GM12892 (cell line): ENCODE data around the gene CRYGC.
"Not testable (repeated sequence)": the region's sequence is repeated elsewhere in the genome, so short reads cannot be mapped to it uniquely, and the experiment has no call there.

Experiments used
- DNase-seq: peaks from one replicate; pipeline ENCODE4 v3.0.0; 2011; ENCODE audit not compliant: insufficient read length
- FAIRE-seq: peaks from 2 replicates; lab custom pipeline; 2011; peaks lifted over from hg19 to GRCh38; lab: Jason Lieb, UNC
- POLR2A ChIP-seq: IDR thresholded peaks from 2 replicates; pipeline ENCODE4 v1.6.1; 2011; ENCODE audit warnings: low read depth, low read length, control low read depth
- POLR2AphosphoS5 ChIP-seq: IDR thresholded peaks from 2 replicates; pipeline ENCODE4 v1.6.1; 2011; ENCODE audit warnings: low read depth, low read length, control low read depth
- TAF1 ChIP-seq: IDR thresholded peaks from 2 replicates; pipeline ENCODE4 v1.6.1; 2011; ENCODE audit warnings: low read depth, mild to moderate bottlenecking, control low read depth, low read length, borderline replicate concordance

CRYGC gene

DNA sequence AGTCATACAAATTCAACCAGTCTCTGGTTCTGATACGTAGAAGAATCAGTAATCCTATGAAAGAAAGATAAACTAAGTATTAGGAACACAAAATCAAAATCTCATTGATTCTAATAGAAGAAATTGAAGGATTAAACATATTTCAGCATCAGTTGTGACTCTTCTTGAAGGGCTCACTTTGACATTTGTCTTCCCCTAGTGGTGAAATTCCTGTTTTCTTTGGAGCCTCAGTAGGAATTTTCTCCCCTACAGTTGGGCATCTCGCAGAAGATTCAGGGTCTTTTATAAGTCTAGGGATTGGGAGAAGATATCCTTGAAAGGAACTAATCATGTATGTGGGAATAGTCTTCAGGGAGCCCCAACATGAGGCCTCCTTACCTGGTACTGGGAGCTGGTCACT, 19.2 kb upstream of the CRYGC start:
- FAIRE-seq (no peak), DNase-seq (no peak)
- TF ChIP-seq TAF1 (no peak), POLR2A (no peak), POLR2AphosphoS5 (no peak)

DNA sequence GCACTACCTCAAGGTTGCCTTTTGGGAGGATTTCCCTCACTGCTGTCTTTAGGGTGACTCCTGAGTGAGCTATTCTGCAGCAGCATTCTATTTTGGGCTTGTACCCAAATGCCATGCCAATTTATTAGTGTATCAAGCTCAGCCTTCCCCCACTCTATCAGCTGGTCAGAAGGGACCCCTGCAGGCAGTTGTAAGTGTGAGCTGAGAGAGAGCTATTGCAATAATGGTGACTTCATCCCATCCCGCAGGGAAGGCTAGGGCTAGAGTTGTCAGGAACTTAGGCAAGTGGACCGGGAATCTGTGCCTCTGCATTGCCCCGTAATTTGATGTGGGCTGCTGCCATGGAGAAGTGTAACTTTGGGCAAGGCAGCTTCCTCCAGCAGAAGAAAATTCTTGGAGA, 18.1 kb upstream of the CRYGC start:
- DNase-seq, result no peak
- TF ChIP-seq TAF1 (no peak), POLR2AphosphoS5 (no peak), POLR2A (no peak)
- FAIRE-seq, result no peak

DNA sequence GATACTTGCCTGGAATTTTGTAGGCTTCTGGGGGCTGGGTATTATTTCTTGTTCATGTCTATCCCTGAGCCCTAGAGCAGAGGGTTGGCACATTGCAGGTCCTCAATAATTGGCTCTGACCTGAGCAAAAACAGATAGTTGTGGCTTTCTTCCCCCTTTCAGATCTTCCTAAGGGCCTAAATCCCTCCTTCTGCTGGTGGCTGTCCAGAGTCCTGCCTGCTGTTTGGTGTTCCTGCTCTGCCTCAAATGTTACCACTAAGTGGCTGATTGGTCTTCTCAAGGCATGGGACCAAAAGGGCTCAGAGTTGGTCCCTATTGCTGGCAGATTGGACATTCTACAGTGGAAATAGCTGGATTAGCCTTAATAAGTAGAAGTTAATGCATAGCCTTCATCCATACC, 17.4 kb upstream of the CRYGC start:
- no peak for DNase-seq
- TF ChIP-seq POLR2A, result no peak
- no peak for TF ChIP-seq POLR2AphosphoS5
- FAIRE-seq, result no peak

DNA sequence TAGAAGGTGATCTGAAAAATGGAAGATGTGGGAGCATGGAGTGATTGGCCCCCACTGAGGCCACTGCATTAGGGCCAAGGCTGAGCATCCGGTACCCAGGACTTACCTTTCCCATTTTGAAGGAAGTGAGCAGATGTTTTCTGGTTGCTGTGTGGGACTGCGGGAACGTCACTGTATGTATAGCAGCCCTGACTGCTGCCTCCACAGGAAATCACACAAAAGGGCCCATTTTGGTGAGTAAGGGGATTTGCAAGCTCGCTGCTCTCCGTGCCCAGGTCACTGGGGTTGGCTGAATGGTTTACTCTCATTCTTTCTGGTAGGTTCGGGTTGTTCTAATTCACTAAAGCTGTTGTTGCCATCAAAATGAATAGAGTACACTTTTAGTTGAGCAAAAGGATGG, 16.4 kb upstream of the CRYGC start, which contains the start of gene CRYGB:
CRYGB (minus strand) TSS at position 153 of the 400 bp plus-strand sequence; CDS start at position 115, 38 bp downstream.
- DNase-seq, result no peak

DNA sequence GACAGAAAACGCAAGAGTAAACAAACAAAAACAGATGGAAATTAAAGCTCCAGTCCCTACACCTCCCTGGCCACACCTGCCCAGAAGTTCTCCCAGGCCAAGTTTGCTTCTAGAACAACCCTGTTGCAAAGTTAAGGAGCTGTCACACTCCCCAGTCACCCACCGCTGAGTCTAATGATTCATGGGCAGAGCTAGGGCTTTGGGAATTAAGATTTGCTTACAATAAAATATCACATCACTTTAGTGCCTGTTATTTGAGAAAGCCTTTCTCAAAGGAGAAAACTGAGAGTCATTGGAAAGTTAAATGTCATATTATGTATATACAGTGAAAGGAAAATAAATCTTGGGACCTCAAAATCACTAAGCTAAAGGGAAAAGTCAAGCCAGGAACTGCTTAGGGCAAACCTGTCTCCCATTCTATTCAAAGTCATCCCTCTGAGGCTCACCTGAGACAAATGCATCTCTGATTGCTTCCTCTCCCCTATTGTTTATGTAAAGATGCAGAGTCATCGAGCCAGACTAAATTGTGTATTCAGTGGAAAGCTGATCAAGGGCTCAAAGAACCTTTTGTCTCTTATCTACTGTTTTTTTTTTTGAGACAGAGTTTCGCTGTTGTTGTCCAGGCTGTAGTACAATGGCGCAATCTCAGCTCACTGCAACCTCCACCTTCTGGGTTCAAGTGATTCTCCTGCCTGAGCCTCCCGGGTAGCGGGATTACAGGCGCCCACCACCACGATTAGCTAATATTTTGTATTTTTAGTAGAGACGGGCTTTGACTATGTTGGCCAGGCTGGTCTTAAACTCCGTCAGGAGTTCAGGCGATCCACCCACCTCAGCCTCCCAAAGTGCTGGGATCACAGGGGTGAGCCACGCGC, 13.5 kb upstream of the CRYGC start:
- FAIRE-seq, result no peak
- TF ChIP-seq POLR2AphosphoS5, result no peak
- TF ChIP-seq POLR2A, result no peak
- TF ChIP-seq TAF1, result no peak
- no peak for DNase-seq

More for the DNA sequence above, 16.4 kb upstream of the CRYGC start, which contains the start of gene CRYGB:
- no peak for FAIRE-seq
- TF ChIP-seq POLR2A (no peak), TAF1 (no peak), POLR2AphosphoS5 (no peak)

DNA sequence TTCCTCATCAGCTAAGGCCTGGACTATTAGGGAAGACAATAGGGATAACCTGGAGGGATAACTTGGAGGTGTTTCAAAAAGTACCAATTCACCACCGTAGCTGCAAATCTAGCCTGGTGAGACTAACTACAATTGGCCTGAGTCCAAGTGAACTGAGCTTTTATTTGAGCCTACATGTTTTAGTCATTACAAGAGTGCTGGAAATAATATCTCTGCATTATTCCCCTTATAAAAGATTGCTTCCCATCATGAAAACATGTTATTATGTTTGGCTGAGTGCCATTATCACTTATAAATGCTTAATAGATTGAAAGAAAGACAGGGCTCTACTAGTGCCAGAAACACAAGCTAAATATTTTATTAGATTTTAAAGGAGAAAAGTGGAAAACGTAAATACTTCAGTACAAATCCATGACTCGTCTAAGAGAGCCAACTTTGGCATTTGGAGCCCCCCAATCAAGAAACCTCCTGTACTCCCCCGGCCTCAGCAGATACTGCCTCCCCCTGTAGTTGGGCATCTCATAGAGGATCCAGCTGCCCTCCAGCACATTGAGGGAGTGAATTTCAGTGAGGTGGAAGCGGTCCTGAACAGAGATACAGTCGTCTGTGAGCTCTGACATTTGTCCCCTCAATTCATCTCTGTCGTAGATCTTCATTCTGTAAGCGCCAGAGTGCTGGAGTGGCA, 12.8 kb upstream of the CRYGC start:
- FAIRE-seq (no peak), DNase-seq (no peak)
- TF ChIP-seq POLR2AphosphoS5 (no peak), POLR2A (no peak), TAF1 (no peak)

DNA sequence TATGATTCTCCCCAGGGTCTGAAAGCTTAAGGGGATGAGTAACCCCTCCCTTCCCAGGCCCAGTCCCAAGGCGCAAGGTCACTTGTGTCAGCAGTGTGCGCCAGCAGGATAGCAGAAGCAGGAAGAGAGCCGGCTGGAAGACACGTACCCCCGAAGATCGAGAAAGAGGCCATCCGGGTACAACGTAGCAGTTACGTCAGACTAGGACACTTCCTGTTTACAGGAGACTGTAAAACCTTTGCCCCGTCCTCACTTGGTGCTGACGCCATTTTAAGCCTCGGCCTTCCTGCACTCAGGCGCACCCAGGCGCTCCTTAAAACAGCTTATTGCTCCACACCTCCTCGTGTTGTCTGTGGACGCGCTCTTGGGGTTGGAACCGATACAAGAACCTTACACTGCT, 9.8 kb upstream of the CRYGC start:
- FAIRE-seq (no peak), DNase-seq (no peak)
- TF ChIP-seq POLR2A (no peak), POLR2AphosphoS5 (no peak), TAF1 (no peak)

DNA sequence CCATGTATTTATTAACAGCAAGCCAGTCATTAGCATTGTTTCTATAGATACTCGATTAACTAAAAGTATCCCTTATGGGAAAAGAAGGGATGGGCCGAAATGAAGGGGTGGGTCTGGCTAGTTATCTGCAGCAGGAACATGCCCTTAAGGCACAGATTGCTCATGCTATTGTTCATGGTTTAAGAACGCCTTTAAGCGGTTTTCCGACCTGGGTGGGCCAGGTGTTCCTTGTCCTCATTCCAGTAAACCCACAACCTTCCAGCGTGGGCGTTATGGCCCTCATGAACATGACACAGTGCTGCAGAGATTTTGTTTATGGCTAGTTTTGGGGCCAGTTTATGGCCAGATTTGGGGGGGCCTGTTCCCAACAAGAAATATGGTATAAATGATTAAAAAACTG, 8.7 kb upstream of the CRYGC start:
- FAIRE-seq, DNase-seq: not testable (repeated sequence)

DNA sequence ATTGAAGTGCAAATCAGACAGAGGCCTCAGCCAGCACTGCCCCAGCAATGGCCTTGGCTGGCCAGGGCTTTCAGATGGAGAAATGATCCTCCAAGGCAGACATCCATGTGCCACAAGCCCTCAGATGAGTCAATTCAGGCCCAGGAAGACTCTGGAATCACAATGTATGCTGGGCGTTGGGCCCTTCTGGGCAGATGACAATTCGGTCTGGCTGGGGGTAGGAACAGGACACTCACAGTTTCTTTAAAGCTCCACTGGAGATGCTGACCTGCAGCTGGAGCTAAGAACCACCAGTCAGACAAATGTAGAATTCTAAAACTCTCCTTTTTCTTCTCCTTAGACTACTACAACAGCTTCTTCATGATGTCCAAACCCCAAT, 7.1 kb upstream of the CRYGC start:
- no peak for DNase-seq
- FAIRE-seq, result no peak
- no peak for TF ChIP-seq TAF1
- TF ChIP-seq POLR2AphosphoS5, result no peak
- TF ChIP-seq POLR2A, result no peak

DNA sequence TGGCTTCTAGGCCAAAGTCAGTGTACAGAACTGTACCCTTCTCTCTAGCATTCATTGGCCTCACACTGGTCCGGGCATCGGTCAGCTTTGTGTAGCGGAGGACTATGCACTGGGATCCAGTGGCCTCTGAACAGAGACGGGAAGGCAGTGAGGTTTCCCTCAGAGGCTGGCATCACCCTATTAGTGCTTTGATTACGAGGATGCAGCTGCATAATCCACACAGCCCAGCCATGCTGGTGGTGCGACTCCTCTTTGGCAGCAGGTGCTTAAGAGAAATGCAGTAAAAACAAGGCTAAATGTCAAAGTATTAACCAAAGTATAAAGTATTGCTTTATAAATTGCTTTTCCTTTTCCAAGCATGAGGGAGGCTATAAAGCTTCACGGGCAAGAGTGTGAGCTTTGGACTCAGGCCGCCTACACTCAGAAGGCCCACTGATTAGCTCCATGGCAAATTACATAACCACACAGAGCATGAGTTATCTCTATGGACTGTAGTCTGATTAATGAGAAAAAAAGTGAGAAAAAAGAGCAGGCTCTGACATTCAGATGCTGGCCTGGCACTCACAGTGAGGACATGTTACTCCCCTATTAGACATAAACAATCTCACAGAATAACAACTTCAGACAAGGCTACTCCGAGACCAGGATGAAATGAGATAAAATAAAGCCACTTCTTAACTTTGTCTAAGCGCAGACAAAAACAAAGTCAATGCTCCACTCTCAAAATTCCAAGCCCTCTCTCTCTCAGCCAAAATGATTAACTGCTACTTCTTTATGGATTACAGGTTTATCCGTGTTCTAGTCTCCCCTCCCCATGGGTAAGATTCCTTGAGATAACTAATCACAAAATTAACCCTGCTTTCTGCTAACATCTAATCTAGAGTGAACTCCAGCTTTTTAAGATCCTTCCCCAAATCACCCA, 6.4 kb upstream of the CRYGC start:
- no peak for FAIRE-seq
- DNase-seq, result no peak
- TF ChIP-seq POLR2A, result no peak
- TF ChIP-seq POLR2AphosphoS5, result no peak
- TF ChIP-seq TAF1, result no peak

DNA sequence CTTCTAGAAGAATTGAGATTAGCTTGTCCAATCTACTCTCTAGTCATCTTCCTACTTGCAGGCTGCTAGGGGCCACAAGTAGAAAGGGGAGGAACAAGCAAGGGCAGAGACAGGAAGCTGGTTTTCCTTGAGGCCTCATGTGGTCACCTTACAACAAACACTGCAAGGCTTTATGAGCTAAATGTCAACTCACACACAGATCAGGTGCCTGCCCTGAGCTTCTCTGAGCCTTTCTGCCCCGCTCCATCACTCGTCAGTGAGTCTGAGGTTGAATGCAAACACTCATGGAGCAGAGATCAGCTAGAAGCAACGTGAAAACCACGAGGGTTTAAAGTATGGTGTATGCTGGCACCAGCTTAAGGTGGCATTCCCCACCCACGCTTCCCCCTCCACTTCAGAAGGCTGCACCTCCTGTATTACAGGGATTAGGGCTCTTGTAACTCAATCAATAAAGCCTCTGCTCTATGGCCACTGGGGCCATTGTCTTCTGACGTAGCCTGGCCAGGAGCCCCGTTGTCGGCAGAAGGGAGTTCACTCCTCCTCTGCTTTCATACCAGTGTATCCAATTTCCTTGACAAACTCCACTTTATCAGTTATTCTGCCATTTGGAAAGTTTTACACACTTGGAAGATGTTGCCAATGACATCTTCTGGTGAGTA, 5.4 kb upstream of the CRYGC start:
- DNase-seq, result no peak
- TF ChIP-seq POLR2AphosphoS5 (no peak), POLR2A (no peak), TAF1 (no peak)
- FAIRE-seq, result no peak
